HG02973 (cell line): ENCODE results near the gene GUCY1A2.

ENCODE experiments used
- ATAC-seq: cut with Tn5 transposase; IDR thresholded peaks from one replicate; pipeline ENCODE4 v1.9.1; 2021; ENCODE audit warnings: moderate library complexity; ENCODE audit not compliant: unreplicated experiment

Gene GUCY1A2

DNA sequence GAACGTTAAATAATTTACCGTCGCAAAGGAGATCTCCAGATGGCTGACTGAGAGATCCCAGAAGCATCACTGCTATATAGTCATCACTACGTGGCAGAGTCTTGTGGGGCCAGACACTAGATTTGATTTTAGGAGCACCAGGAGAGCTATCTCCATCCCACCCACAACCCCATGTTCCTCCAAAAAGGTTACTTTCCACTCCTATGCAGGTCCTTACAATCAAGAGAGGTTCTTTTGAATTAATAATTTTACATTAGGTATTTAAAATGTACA is 19.4 kb downstream of the GUCY1A2 start:
- ATAC-seq = no peak

- no peak for ATAC-seq
These were observed 20.0 kb downstream of the GUCY1A2 start for GRCh38 chr11:106998116-106998915.

GRCh38 chr11:106997227-106997626 is 21.0 kb downstream of the GUCY1A2 start:
- no peak for ATAC-seq

GRCh38 chr11:106996691-106997090 is 21.6 kb downstream of the GUCY1A2 start:
- ATAC-seq = no peak

- ATAC-seq = no peak
These were observed 27.9 kb downstream of the GUCY1A2 start for GRCh38 chr11:106990331-106990730.

- no peak for ATAC-seq
These were observed 29.2 kb downstream of the GUCY1A2 start for GRCh38 chr11:106989078-106989455.

DNA sequence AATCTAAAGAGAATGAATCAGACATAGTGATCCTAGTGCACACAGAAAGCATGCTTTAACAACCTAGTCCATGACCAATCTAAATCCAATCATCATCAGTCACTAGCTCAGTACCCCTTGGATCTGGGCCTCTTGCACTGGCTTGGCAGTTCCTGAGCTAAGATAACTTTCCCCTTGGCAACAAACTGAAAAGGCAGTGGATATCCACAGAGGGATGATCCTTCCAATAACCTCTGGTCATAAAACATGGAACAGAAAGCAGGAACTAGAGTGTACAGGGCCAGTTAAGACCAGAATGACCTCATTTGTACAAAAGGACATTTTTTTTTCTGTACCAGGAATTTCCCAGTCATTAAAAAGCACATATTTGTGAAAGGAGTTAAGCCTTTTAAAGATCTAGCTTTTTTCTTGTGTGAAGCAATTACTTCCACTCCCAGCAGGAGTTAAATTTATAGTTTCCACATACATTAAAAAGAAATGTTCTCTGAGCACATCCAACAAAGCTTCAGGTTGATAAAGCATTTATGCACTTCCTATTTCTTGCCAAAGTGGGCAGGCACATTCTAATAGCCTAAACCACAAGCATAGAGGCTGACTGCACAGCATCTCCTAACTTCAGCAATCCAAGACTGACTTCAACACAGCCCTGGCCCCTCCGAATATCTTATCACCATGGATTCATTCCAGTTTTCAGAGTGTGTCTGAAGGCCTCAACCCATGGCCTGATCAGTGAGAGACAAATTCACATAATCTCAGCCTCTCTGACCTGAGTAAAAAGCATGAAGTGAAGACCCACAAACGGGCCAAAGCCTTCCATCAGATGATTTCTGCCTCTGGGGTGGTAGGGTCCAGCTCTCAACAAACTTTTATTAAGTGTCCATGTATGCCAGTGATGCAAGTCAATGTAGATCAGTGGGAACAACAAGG is 29.9 kb downstream of the GUCY1A2 start:
- no peak for ATAC-seq

DNA sequence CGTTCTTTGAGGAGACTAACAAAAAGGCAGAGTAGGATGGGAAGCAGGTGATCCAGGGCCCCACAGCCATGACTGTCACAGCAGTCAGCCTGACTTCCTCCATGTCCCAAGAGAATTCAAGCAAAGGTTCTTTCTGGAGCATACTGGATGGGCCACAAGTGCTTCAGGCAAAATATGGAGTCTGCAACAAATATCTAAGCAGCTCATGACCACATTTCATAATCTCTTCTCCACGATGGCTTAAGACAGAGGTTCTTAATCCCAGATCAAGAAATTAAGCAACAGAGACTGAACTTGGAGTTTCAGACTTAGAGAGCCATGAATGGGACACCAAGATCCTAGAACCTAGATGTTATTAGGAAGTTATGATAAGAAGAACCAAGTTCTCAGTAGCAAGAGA is 31.6 kb downstream of the GUCY1A2 start:
- ATAC-seq = no peak

GRCh38 chr11:106986261-106986660 is 32.0 kb downstream of the GUCY1A2 start:
- ATAC-seq = no peak

- no peak for ATAC-seq
These were observed 34.3 kb downstream of the GUCY1A2 start for GRCh38 chr11:106983991-106984390.

DNA sequence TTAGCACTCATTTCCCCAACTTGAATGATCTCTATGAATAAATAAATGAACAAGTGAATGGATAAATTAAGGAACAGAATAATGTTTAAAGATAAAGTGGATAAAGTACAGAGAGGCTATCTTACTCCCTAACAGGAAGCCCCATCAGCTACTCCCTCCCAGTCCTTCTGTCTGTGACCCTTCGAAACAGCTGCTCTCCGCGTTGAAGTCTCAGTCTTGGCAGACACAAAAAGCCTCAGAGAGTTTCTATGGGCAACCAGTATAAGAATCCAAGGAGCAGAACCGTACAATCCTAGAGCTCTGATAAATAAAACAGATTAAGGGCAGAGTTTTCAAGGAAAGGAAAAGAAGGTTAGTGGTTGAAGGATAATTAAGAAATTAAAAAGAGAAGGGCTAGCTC is 35.0 kb downstream of the GUCY1A2 start:
- ATAC-seq = no peak

GRCh38 chr11:106974831-106975230 is 43.4 kb downstream of the GUCY1A2 start:
- ATAC-seq = no peak

- ATAC-seq = no peak
These were observed 46.4 kb downstream of the GUCY1A2 start for GRCh38 chr11:106971864-106972263.

GRCh38 chr11:106969644-106970355 is 48.5 kb downstream of the GUCY1A2 start:
- ATAC-seq = no peak

DNA sequence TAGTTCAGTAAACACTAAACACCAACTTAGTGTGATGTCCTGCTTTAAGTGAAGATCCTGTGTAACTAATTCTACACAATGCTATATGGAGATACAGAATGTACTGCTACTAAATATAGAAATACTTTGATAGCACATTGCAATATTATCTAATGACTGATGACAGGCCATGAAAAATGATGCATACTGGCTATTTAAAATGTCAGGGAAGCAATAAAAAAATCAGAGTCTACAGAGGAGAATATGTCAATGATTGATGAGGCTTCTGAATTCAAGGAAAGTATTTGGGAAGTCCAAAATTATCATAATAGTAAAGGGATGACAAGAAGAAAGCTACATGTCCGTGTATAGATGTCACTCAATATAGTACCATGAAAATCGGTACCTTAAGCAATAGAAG is 55.3 kb downstream of the GUCY1A2 start:
- ATAC-seq = no peak

DNA sequence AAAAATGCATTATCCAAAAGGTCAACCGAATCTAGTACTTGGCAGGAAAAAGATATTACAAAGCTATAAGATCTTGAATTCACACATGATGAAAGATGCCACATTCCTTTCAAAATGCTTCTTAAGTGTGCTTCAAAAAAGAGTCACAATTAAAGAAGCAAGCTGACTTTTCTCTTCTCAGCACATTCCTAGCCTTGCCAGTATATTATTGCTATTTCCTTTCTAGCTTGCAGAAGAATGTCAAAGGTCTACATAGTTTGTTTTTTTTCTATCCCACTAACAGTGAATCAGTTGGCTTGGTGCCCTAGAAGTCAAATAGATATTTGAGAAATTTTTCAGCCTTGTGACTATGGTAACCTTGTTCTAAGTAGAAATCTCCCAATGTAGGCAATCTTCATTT is 56.8 kb downstream of the GUCY1A2 start:
- no peak for ATAC-seq

DNA sequence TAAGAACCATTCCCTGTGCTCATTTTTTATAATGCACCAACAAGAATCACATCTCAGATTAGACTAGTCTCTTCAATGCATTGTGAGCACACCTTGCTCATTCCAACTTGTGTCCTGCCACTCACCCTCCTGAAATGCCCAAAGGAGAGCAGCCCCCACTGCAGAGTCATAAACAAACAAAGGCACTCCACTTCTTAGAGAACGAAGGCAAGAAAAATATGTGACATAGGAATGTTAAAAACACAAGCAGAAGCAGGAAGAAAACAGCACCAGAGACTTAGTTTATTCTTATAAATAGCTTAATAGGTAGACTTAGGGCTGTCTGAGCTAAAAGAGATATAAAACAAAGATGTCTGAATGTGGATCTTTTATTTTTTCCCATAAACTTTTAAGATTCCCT is 57.2 kb downstream of the GUCY1A2 start:
- no peak for ATAC-seq

- no peak for ATAC-seq
These were observed 58.5 kb downstream of the GUCY1A2 start for GRCh38 chr11:106959800-106960199.

- no peak for ATAC-seq
These were observed 58.9 kb downstream of the GUCY1A2 start for GRCh38 chr11:106959386-106959785.

DNA sequence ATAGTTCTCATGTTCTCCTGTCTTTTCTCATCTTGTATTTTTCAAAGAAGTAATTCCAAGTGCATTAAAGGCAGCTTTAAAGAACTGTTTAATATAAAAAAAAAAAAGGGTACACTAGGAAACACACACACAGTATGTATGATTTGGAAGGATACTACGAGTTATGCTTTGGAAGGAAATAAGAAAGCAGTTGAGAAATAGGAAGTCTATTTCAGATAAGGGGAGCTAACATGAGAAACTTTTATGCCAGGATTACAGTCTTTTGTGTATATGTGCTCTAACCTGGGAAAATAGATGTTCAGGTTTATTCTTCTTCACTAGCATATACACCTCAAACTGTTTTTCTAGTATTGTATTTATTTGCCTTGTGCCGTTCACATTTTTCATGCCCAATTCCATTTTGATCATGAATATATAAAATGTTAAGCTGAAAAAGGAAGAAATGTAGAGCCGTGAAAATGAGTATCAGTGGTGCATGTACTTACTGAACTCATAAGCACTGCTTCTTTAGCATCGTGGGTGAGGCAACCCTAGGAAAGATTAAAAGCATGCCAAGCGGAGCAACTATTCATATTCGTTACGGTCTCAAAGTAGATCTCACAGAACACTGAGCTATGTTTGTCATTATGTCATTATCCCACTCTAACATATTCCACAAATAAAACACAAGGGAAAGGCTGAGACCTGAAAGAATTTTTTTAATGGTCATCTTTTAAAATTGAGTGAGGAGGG is 59.6 kb downstream of the GUCY1A2 start:
- no peak for ATAC-seq

DNA sequence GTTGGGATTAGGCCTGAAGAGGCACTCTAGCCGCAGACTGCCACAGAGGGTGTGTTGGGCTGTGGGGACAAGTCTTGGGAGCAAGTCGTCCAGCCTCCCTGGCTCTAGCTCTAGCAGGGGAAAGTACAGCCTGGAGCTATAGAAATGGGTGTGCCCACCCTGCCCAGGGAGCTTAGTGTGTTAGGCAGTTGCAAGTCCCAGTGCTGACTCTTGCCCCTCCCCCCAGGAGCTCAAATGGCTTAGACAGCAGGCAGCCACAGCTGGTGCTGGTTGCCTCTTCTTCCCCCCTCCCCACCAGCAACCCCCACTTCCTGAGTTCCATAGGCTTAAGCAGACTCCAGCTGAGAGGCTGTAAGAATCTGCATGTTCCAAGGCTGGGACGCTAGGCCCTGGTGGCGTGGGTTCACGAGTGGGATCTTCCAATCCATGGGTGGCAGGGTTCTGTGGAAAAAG is 61.2 kb downstream of the GUCY1A2 start:
- no peak for ATAC-seq
